Uterus (tissue), 2 donors: ENCODE results near the gene NKAPD1.

Experiments
- POLR2A ChIP-seq, 2 donors: fragments of 450-650 bp; IDR thresholded peaks; one replicate each; pipeline ENCODE4 v1.6.1; 2016; ENCODE audit warnings: antibody characterized with exemption in 2 of 2, mild to moderate bottlenecking in 1 of 2, moderate library complexity in 1 of 2
- TF ChIP-seq, protein P1 (sequence below), 4 experiments: fragments of 200-600 bp in 2 of 4; fragments of 450-650 bp in 2 of 4; sonication (generic) in 2 of 4; IDR thresholded peaks; one replicate each; pipeline ENCODE4 v1.5.1; 2016 to 2019; ENCODE audit warnings: antibody characterized with exemption in 4 of 4, mild to moderate bottlenecking in 2 of 4, moderate library complexity in 1 of 4

DNA sequence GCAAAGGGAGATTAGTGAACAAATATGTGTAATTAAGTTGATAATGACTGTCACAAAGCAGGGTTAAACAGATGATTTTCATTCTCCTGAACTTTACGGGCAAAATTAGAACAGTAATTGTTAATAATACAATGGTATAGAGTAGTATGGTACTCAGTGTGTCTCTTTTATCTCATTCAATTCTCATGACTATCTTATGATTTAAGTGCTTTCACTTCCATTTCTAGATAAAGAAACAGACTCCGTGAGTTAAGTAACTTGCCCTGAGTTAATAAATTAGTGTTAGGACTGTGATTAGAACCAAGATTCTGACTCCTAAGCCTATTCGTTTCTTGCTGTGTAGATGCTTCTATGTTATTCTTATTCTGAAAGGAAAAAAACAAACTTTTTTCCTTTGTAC, 22.3 kb upstream of the NKAPD1 start:
- TF ChIP-seq, protein P1, sequence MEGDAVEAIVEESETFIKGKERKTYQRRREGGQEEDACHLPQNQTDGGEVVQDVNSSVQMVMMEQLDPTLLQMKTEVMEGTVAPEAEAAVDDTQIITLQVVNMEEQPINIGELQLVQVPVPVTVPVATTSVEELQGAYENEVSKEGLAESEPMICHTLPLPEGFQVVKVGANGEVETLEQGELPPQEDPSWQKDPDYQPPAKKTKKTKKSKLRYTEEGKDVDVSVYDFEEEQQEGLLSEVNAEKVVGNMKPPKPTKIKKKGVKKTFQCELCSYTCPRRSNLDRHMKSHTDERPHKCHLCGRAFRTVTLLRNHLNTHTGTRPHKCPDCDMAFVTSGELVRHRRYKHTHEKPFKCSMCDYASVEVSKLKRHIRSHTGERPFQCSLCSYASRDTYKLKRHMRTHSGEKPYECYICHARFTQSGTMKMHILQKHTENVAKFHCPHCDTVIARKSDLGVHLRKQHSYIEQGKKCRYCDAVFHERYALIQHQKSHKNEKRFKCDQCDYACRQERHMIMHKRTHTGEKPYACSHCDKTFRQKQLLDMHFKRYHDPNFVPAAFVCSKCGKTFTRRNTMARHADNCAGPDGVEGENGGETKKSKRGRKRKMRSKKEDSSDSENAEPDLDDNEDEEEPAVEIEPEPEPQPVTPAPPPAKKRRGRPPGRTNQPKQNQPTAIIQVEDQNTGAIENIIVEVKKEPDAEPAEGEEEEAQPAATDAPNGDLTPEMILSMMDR (IDR thresholded peaks at IDR 0.05), result no peak
- TF ChIP-seq POLR2A (IDR thresholded peaks at IDR 0.05), result no peak
